Cerebellar nuclear complex (tissue), 1 donor: Measurements from ENCODE around the gene UBALD2.
"Not testable (repeated sequence)": the region's sequence is repeated elsewhere in the genome, so short reads cannot be mapped to it uniquely, and the experiment has no call there.

Source experiments
- DNase-seq, 2 experiments: peaks; one replicate each; lab custom pipeline; 2025; lab: John Stamatoyannopoulos, UW

Gene UBALD2

DNA sequence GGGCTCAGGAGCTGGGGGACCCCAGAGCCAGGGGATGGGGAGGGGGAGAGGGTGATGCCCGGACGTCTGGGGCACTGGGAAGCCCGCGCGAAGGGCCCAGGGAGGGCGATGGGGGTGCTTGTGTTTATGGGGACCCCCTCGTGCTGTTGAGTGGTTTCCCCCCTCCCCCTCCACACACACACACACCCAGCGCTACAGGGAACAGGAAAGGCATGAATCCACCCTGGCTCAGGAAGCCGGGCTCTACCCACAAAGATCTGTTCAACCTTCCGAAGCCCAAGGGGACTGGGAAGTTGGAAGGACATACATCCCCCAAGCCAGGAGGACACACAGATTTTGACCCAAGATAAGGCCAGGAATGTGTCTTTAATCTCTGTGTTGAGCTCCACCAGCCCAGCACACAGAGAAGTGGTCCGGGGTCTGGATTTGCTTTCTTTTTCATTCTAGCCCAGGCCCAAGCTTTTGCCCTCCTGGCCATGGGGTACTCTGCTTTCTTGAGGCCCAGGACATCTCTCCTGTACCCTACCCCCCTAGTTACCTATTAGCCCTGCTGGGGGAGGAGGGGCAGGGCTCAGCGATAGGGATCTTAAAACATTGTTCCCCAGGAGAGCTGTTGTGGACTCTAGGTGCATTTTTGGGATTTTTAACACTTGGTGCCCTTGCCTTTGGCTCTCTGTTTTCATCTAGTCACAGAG, 1.2 kb downstream of the UBALD2 start:
- DNase-seq, result no peak

DNA sequence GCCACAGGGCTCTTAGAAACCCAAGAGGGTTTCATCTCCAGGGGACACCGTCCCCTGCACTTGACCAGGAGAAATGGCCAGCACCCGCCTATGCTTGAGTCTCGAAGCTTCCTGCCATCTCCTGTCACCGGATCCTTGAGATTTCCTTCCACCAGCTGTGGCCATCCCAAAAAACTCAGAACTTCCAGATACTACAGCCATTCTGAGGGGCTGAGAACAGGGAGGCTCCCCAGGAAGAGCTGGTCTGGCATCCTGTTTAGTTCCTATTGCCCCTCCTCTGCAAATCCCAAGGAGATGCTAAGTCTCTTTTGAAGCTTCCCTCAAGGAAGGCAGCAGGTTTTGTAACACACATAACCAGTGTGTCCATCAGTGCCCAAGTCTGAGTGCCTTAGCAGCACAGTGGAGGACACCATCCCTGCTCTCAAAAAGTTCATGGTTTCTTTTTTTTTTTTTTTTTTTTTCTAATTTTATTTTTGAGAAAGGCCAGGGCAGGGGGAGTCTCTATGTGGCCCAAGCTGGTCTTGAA, 2.0 kb downstream of the UBALD2 start:
- no peak for DNase-seq

- DNase-seq, result not testable (repeated sequence)
These were observed 2.4 kb downstream of the UBALD2 start for GRCh38 chr17:76267581-76268001.

GRCh38 chr17:76268015-76268749, 3.0 kb downstream of the UBALD2 start:
- no peak for DNase-seq

GRCh38 chr17:76268991-76269981, 4.1 kb downstream of the UBALD2 start:
- DNase-seq, result no peak

GRCh38 chr17:76270127-76270592, 5.0 kb downstream of the UBALD2 start:
- DNase-seq, result no peak

DNA sequence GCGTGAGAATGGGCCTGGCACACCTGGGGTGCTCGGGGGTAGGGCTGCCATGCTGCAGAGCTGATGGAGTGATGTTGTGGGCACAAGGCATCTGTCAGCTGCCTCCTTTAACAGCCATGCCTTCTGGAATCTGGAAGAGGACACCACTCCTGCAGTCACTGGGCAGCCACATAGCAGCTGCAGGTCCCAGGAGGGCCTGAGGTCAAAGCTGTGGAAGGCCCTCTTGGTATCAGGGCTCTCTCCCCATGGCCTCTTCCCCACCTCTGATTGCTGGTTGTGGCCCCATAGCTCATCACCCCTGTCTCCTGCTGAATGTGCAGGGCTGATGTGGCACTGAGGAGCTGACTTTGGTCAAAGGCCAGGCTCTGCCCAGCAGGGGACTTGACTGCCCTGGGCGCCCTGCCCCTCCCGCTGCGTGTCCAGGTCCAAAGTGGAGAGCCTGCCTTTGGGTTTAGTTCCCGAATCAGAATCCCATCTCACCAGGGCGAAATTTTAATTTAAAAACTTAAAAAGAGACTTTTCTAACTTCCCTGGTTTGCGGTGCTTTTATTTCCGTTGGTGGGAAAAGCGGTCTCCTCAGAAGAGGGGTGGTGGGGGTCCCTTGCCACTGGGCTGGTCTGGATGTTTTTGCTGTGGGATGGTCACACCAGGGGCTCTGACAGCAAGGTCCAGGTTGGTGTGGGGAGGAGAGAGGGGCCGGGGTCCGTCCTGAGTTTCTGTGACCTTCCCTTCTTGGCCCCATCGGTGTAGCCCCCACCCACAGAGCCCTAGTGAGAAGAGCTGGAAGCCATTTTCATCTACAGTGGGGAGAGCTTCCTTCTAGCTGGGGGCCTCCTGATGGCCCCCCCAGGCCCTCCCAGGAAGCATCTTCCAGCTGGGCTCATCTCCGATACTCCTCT, 5.9 kb downstream of the UBALD2 start:
- no peak for DNase-seq

DNA sequence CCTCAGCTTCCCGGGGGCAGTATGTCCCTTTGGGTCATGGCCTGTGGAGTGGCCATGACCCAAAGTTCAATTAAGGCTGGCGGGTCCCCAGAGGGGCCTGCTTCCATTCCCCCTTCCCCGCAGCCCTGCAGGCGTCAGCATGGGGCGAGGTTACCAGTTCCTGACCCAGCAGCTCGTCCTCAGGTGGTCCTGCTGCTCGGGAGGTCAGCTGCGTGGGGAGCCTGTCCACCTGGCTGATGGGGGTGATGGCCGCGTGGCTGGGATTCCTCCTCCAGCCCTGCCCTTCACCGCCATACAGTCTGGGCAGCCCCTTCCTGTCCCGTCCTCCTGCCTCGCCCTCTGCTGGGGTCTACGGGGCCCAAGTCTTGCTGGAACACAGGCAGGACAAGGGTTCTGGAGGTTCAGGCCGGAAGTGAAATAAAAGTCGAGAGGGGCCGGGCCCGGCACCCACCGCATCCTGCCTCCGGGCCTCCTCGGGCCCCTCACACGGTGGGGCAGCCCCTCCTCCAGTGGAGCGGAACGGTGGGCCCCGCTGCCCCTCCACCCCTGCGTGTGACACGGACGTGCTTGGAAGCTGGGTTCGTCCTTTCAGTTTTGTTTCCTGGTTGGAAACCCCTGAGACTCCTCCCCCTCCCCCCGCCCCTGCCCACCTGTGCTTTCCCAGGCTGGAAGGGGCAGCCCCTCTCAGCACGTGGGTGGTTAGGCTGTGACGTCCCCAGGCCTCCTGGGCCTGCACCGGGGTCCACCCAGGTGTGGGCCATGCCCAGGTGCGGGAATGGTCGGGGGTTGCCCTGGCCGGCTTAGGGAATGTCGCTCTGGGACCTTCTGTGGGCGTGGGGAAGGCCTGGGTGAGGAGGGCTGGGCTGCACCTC, 6.8 kb downstream of the UBALD2 start:
- no peak for DNase-seq

DNA sequence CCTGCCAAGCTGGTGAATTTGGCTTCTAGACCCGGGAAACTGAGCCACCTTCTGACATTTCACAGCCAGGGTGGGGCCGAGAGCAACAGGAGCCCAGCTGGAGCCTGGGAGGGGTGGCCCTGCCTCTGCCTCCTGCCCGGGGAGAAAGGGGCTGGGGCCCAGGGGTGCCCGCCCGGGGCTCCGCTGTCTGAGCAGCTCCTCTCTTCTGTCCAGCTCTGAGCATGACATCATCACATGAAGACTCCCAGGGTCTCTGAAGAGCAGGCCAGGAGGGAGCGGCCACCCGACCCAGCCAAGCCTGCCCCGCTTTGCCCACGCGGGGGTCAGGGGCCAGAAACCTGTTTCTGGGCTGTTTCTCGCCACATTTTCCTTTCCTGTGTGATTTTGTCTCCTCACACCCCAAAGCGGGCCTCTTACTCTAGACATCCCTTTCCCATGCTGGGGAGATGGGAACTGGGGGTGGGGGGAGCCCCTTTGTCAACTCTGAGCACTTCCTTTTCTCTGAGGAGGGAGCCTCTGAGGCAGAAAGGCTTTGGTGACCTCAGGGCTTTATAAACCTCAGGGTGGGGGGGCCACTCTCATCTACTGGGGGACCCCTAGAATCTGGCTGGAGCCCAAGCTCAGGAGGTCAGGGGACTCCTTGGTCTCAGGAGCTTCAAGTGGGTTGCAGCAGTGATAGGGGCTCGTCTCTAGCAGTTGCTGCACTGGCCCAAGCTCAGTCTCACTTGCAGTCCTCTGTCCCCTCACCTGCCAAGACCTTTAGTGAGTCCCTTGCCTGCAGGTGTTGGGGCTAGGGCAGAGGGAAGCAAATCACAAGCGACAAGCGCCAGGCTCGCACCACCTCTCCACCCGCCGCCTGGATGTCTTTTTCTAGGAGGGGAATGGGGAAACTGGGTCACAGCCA, 7.6 kb downstream of the UBALD2 start:
- no peak for DNase-seq

DNA sequence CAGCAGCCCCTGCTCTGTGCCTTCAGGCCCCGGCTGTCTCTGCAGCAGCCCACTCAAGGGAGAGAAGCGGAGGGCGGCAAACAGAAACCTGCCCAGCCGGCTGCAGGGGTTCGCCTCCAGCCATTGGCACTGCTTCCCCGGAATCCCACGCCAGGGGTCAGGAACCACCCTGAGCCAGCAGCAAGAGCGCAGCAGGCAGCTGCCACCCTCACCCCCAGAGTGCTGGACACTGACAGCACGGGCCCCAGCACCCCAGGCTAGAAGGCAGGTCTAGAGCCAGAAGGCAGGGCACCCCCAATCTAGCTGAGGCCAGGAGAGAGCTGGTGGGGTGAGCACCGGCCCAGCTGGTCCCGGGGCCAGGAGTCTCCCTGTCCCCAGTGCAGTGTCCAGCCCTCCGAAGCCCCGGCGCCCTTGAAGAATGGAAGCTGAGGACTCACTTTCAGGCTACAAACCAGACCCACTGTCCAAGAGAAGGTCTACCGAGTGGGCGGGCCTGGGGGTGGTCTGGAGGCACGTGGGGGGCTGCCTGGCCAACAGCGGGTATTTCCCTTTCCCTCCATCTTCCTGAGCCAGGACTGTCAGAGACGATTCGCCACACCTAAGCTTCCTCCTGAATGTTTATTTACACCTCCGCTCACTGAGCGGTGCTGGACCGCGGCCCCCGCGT, 8.4 kb downstream of the UBALD2 start:
- DNase-seq, result no peak

DNA sequence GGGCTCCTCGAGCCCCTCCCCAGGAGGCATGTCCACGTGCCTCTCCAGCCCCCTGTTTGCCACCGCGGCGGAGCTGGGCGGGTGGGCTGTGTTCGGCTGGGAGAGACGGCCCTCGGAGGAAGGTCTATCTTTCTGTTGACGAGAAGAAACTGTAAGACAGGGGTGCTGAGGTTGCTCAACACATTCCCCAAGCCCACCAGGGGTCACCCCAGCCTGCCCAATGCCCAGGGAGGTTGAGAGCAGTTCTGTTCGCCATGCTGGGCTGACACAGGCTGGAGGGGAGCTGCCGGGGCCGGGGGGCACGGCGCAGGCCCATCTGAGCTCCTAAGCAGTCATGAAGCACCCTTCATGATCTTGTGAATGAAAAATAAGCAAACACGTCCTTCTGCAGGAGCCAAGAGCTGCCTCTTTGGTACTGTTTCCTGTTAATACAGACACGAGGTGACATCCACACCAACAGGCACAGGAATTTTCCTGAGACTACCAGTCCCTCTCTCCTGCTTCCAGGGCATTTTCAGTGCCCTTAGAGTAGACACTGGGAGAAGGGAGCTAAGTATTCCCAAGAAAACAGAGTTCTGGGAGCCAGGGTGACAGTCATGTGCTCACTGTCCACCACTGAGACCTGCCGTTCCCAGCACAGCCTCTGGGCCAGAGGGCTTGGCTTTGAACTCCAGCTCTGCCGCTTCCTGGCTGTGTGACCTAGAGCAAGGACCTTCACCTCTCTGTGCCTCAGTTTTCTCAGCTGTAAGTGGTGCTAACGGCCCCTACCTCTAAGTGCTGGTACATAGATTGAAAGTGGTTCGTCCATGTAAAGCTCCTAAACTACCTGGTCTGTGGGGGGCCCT, 9.2 kb downstream of the UBALD2 start:
- DNase-seq, result no peak

DNA sequence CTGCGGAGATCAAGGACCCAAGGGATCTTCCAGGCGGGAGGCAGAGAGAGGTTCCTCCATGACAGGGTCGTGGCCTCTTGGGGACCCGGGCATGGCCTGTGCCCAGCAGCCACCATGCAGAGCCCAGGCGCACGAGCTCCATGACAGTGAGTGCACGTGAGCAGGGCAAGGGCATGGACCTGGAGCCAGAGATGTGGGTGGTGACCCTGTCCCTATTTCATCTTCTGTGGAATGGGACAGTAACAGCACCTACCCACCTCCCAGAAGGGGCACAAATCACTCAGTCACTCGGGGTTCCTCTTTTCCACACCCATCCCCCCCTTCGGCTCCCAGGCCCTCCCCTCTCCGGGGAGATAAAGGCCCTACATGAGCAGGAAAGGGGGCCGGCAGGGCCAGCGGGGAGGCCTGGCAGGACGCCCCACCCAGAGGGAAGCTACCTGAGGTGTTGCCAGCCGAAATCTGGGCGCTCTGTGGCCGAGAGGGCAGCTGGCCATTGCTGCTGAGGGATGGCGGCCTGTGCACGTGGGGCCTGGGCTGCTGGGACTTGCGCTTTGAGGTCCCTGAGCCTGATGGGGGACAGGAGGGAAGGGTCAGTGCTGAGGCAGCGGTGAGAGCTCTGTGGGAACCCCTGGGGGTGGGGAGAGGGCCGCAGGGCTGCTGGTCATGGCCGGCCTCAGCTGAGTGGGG, 10.4 kb downstream of the UBALD2 start:
- no peak for DNase-seq

DNA sequence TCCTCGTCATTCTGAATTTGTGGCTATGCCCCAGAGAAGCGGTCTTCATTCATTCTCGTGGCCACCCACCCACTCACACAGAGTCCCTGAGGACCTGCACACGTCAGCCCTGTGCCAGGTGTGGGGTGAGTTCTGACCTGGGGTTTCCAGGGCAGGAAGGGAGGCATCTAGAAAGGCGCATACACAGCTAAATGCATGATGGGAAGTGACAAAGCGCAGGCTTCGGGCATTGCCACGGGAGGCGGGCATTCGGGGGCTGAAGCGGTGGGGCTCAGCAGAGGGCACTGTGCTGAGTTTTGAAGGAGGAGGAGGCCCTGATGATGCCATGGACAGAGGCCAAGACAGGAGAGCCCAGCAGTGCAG, 10.9 kb downstream of the UBALD2 start:
- no peak for DNase-seq

- no peak for DNase-seq
These were observed 11.5 kb downstream of the UBALD2 start for GRCh38 chr17:76276461-76277299.

- no peak for DNase-seq
These were observed 12.4 kb downstream of the UBALD2 start for GRCh38 chr17:76277300-76278267.
